HG03565 (cell line): Measurements from ENCODE around the gene SLC15A3.
A peak's percentile ranks its signal among the peaks of the same experiment; 100 is the strongest.

Source experiments
- ATAC-seq: cut with Tn5 transposase; IDR thresholded peaks from one replicate; pipeline ENCODE4 v1.9.1; 2021; ENCODE audit warnings: mild to moderate bottlenecking, moderate library complexity; ENCODE audit not compliant: unreplicated experiment

The SLC15A3 gene

GRCh38 chr11:60951904-60952741 is at the start of gene SLC15A3:
TSS of gene SLC15A3 (minus strand) at chr11:60952176. CDS start at chr11:60951551, 625 bp downstream.
- peak; percentile 53 for ATAC-seq

DNA sequence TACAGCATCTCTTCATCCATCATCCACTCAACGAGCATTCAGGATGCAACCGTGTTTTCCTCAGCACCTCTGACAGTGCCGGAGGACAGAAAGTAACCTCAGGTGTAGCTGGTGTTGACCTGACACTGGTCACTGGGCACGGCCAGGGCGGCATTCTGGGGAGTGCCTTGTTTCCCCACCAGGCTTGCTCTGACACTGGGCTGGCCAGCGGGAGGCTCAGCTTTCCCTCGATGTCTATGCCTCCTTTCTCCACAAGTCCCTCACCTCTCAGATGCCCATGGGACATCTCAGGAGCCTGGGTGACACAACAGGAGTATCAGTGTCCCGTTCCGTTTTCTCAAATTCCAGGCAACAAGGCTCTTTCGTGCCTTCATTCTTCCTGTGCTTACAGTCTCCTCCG is 48.5 kb upstream of the SLC15A3 start:
- no peak for ATAC-seq

DNA sequence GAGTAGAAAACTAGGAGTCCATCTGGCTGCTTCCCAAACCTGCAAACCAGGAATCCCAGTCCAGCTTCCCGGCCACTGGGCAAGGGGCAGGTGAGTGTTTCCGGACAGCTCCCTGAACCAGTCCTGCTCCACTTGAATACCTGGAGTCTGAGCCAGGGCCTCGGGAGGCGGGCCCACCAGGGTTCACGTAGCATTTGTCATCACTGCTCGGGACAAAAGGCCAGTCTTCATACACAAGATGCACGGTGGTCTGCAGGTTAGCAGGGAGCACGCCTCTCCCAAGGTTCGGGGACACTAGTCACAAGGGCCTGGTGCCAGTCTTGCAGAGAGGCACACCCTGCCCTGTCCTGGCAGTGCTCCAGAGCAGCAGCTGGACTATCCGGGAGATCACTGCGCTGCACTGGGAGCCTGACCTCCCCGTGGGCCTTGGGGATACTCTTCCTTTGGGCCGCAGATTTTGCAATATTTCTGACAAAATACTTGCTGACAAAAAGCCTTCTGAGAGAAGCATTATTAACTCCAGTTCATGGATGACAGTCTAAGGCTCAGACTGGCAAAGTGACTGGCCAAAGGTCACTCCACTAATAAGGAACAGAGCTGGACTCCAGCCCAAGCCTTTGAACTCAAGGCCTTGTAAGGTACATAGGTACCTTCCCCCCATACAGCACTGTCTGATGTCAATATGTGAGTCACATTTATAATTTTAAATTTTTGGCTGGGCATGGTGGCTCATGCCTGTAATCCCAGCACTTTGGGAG is 44.6 kb upstream of the SLC15A3 start:
- ATAC-seq: no peak

DNA sequence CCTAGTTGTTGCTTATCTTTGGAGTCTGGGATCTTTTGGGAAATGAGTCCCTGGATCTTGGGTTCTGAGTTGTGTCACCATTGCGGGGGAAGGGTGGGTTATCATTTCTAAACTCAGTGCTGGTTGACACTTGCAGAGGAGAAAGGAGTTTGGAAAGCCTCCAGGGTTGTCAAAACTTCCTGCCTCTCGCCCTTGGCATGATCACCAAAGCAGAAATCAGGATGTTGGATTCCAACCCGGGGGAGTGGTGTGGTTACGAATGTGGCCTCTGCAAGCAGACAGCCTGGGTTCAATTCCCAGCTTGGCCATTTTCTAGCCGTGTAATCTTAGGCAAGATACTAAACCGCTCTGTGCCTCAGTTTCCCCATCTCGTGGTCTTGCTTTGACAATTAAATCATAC is 43.8 kb upstream of the SLC15A3 start:
- ATAC-seq: no peak

DNA sequence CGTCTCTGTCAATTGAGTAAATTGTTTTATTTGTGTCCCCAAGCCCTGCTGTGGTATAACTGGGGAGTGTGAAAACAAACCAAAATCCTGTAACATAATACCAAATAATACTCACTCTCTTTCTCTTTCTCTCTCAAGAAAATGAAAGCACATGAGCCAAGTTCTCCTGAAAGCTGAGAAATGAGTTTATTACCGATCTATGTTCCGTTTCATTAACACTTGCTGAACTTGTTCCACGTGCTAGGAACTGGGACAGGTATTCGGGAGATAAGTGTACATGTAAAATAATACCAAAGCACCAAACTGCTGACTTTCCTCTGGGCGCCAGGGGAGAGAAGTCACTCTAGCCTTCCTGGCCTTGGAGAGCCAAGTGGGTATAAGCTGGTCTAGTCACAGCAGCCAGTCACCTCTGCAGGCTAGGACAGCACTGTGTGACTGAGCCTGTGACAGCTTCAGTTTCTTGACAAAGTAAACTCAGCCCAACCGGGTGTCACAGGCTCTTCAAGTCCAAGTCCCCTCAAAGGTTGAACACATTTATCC is 42.6 kb upstream of the SLC15A3 start:
- no peak for ATAC-seq

DNA sequence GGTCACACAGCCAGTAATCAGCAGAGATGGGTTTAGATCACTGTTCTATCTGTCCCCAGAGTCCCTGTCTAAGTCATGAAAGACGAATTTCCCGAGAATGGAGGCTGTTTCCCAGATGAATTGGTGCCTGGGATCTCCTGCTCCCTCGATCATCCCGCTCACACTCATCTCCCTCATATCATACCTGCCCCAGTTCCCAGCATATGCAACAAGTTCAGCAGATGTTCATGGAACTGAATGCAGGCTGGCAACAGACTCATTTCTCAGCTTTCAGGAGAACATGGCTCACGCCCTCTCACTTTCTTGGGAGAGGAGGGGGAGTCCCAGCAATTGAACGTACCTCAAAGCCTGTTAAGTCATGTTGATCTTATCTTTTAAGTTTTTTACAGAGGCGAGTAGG is 41.6 kb upstream of the SLC15A3 start:
- no peak for ATAC-seq

- ATAC-seq: no peak
Observed at GRCh38 chr11:60992842-60993409, 41.0 kb upstream of the SLC15A3 start.

GRCh38 chr11:60991457-60991856 is 39.5 kb upstream of the SLC15A3 start:
- no peak for ATAC-seq

GRCh38 chr11:60989093-60989650 is 37.2 kb upstream of the SLC15A3 start:
- ATAC-seq: no peak

GRCh38 chr11:60988658-60989057 is 36.7 kb upstream of the SLC15A3 start:
- no peak for ATAC-seq

- ATAC-seq: no peak
Observed at GRCh38 chr11:60987577-60988277, 35.8 kb upstream of the SLC15A3 start.

DNA sequence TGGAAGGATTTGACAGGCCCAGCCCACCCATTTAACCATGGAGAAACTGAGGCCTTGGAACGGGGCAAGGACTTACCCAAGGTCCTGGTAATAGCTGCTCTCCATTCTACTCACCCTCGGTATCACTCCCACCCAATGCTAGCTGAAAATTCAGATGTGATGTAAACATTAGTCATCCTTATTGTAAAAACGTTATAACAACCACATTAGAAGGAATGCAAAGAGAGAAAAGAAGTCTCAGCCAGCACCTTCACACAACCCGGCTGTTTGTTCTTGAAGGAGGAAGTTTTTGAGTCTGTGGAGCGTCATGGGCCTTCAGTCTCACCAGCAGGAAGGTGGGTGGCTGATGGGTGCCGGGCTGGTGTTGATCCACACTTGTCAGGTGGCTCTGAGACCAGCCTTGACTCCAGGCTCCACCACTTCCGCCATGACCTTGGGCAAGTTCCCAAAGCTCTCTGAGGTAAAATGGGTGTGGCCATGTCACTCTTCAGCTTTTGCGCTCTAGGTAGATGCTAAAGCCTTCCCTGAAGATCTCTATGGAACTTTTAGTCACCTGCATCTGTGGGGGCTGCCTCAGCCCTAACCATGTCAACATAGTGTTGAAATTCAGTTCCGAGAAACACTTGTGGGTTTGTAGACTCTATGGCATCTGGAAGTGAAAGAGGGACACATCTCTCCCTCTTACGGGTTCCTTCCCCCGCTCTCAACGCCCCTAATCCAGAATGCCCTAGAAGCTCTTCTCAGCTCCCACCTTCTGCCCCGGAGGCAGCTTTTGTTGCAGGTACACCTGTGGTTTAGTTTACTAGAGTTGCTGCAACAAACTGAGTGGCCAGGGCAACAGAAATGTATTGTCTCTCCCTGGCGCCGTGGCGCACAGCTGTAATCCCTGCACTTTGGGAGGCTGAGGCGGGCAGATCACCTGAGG is 34.3 kb upstream of the SLC15A3 start:
- no peak for ATAC-seq

GRCh38 chr11:60985501-60985900 is 33.5 kb upstream of the SLC15A3 start:
- no peak for ATAC-seq

DNA sequence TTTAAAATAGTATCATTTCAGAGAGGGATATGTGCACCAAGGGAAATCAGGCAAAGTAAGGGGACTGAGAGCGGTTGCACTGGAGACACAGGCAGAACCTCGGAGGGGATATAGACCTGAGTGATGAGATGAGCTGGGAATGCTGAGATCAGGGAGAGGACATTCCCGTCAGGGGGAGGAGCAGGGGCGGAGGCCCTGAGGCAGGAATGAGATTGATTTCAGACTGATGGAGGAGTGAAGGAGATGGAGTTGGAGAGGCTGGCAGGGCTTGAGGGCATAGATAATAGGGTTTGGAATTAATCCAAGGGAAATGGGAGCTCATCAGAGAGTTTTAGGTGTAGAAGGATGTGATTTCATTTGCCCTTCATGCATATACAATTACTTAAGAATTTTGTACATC is 32.7 kb upstream of the SLC15A3 start:
- ATAC-seq: no peak

DNA sequence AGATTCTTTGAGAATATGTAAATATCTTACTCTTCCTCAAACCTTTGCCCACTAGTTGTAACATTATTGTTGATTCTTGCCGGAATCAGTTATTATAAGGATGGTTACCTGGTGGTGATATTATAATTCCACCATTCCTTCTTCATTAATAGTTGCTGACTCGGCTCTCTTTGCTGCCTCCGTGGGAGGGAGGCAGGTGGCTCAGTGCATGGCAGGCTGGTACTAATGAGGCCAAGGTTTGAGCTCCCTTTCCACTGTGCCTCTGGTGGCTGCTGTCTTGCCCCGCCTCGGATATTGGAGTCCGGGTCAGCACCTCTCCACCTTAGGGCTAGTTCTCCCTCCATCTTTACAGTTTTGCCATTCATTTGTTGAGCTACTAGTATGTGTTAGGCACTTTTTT is 32.2 kb upstream of the SLC15A3 start:
- ATAC-seq: no peak

- no peak for ATAC-seq
Observed at GRCh38 chr11:60982184-60982583, 30.2 kb upstream of the SLC15A3 start.

GRCh38 chr11:60981515-60981914 is 29.5 kb upstream of the SLC15A3 start:
- no peak for ATAC-seq

- ATAC-seq: peak; percentile 49
Observed at GRCh38 chr11:60978546-60979380, 26.8 kb upstream of the SLC15A3 start.

- no peak for ATAC-seq
Observed at GRCh38 chr11:60977836-60978235, 25.9 kb upstream of the SLC15A3 start.
